ENCODE data around the gene TRANK1.

The TRANK1 gene

DNA sequence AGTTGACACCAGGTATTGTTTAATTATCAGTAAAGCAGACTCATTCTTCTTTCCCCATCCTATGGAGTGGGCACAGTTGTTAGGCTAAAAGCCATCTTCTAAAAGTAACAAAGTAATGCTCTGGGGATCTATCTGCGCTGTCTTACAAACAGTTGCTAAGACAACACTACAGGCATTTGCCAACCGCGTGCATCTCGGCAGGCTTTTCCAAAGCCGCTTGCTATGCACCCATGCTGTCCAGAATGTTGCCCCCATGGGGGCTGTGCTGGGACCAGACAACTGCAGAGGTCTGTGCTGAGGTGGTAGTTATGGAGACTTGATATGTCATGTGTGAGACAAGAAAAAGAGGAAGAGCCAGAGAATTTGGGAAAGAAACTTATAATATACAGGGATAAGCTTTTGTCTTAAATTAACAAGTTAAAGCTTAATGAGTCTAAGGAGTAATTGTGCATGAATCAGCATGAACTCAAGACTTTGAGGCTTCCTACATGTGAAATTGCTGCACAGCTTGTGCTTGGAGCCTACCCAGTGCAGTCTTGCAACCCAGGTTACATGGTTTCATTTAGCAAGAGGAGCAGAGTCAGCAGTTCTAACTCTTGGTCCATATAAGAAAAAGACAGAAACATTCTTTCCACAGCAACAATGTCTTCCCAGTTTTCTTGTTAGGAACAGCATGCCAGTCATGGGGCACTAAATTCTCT, 141.6 kb downstream of the TRANK1 start:
- no peak for DNase-seq (ENCODE audit: low read depth in 2 of 2)

DNA sequence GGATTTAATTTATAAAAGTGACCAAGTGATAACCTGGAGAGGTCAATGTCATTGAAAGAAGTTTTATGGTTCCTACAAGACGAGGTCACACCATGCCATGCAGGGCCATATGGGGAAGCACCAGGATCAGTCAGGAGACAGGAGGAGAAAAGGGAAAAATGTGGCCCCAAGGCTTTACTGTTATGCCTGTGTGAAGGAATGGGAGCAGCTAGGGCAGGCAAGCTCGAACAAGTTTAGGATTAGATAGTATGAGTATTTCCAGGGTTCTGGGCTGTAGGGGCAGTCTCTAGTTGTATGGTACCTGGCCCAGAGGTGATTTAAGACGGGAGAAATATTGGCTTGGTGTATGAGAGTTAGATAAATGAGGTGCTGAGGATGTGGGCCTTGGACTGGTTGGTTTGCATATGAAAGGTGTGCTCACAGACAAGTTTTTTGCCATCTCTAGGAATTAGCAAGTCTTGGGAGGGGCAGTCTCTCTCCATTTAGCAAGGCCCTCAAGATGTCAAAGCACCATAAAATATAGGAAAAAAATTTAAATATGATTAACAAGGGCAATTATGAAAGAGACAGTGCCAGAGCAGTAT, 144.2 kb downstream of the TRANK1 start:
- no peak for DNase-seq (ENCODE audit: low read depth in 2 of 2)

DNA sequence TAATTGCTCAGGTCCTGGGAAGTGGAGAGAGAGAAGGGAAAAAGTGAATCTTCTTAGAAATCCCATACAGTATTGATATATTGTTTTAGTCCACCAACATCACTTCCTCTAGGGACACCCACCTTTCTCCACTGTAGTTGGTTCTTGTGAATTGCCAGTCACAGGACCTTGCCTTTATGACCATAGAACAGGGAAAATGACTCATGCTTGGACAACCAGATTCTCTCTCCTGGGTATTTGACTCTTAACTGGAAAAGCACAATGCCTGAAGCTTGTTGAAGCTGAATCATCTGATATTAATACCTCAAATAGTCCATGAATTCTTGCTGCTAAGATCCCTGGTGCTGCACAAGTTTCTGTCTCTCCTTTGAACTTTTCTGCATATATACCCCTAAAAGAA, 148.0 kb downstream of the TRANK1 start:
- DNase-seq (ENCODE audit: low read depth in 2 of 2): no peak

DNA sequence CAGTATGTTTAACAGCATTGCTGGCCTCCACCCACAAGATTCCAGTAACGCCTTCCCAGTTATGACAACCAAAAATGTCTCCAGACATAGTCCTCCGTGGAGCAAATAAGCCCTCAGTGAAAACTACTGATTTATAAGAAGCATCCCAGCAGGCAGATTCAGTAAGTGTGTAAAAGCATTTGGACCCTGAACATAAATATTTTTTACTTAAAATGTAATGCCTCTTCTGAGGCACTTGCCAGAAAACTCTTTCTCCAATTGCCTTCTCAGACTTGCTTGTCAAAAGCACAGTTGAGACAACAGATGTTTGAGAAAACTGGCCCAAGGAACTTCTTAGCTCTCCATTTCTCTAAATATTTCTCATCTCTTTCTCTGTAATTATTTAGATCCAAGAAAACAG, 148.7 kb downstream of the TRANK1 start:
- no peak for DNase-seq (ENCODE audit: low read depth in 2 of 2)

DNA sequence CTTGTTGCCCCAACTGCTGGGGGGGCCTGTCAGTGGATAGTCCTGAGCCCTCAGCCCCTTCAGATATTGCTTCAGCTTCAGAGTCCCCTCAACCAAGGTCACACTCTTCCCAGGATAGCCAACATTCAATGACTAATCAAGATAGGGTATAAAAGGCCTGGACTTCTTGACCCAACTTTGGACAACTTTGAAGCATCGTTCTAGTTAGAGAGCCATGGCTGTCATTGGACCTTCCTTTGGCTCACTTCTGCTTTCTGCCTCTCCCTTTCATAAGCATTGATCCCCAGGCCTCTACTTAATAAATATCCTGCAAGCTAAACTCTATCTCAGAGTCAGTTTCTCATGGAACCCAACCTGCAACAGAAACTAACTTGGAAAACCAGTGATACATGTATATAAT, 149.2 kb downstream of the TRANK1 start:
- no peak for DNase-seq (ENCODE audit: low read depth in 2 of 2)

DNA sequence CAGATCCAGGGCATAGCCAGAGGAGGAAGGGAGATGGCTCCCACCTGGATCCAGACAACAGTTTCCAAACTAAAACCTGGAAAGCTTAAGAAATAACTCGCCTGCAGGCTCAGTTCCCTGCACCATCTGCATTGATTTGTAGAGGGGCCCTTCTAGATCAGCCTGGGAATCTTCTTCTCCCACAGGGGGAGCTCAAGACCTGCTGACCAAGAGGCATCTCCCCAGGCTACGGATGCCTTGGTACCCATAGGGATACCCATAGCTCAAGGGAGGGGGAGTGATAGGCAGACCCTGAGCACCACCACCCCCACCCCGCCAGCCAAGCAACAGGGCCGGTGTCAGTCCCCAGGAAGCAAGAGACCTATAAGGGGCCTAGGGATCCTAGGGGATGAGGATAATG, 152.5 kb downstream of the TRANK1 start:
- no peak for DNase-seq (ENCODE audit: low read depth in 2 of 2)

DNA sequence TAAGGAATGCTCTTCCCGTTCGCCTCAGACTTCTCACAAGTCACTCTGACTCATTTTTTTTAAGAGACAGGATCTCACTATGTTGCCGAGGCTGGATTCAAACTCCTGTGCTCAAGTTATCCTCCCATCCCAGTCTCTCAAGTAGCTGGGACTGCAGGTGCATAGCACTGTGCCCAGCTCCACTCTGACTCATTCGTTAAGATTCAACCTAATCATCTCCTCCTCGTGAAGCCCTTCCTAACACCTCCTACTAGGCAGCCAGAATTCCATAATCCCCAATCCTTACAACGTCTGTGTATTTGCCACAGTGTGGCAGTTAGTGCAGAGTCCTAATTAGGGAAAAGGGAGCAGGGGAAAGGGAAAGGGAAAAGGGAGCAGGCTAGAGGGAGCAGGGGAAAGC, 154.1 kb downstream of the TRANK1 start:
- DNase-seq (ENCODE audit: low read depth in 2 of 2): no peak

DNA sequence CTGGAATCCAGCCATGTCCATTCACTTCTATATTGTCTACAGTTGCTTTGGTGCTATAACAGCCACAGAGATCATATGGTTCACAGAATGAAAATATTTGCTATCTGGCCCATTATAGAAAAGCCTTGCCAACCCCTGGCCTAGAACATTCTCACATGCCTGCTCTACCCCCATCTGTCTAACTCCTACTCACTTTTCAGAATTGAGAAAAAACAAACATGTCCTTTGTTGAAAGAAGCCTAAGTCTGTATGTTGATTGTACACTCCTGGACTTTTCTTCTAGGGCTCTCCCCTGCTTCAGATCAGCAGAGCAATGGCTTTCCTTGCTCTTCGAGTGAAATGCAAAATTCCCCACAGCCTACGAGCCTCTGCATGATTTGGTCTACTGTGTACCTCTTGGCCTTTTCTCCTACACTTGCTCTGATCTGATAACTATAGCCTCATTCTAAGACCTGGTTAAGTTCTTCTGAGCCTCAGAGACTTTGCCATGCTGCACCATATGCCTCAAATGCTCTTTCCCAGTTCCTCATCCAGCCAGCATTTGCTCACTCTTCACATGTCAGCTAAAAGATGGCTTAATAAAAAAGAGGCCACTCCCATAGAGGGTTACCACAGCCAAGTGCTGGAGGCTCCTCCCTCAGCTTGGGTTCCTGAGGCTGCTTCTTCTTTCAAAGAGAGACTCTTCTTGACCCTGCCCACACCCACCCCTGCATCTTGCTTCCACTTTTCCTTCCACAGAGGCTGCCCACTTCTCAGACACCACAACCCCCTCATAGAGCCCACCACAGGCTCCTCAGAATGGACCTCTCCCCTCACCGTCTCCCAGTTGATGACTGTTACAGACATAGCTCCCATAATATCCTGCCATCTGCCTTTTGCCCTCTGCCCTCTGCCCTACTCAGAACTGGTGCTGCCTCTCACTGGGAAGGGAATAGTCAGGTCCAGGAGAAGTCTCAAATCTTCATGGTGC, 157.6 kb downstream of the TRANK1 start:
- DNase-seq (ENCODE audit: low read depth in 2 of 2): no peak

DNA sequence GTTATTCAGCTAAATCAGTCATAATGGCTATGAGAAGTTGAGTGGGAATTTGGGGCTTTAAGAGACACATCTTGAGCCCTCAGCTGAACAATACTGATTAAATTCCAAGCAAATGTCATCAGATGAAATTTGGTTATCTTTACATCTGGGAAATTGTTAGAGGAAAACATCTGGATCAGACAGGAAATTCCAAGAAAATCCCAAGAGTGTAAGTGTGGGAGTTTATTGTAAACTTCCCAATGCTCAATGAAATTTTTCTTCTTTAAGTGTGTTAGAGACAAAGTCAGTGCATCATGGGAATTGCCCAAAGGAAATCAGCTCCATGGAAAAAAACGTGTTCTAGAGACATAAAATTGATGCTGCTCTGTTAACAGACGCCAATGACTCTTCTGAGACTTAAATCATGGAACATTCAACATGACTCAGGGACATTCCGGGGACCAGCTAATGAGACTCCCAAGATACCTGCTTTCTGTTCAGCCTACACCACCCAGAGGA, 160.7 kb downstream of the TRANK1 start:
- DNase-seq (ENCODE audit: low read depth in 2 of 2): peak; percentile 18 to 29

DNA sequence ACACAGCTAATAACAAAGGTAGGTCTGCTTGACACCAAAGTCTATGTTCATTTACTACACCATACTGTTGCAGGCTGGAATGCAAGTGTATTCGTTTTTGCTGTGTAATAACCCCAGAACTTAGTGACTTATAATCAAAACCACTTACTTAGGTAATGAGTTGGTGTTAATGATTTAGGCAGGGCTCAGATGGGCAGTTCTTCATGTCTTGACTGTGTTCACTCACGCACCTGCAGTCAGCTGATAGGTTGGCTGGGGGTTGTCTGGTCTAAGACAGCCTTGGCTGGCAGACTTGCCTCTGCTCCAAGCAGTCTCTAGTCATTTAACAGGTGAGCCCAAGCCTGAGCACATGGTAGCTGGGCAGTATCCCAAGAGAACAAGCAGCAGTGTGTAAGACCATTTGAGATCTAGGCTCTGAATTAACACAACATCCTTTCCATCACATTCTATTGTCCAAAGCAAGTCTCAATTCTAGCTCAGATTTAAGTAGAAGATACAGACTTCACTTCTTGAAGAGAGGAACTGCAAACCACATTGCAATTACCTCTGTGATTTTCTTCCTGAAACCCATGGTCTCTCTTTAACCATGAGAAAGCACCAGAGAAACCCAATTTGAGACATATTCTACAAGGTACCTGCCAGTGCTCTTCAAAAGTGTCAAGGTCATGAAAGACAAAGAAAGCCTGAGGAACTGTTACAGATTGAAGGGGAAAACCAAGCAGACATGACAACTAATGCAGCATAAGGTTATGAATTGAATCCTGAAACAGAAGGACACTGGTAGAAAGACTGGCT, 167.2 kb downstream of the TRANK1 start:
- no peak for DNase-seq (ENCODE audit: low read depth in 2 of 2)

All from fibroblast of skin of left quadriceps (primary cell).